HCT116 (cell line): ENCODE measurements around the gene INPP4A. TPM values are rescaled to one million over a fixed set of nuclear protein-coding genes. Genes with fewer than 3 reads are reported as not detected.

Source experiments
- ATAC-seq: fragments of 200-7000 bp; cut with Tn5 transposase; 2 replicates; pipeline ENCODE4 v1.9.1; 2020; ENCODE audit warnings: mild to moderate bottlenecking, moderate library complexity
- BruUV-seq: library from RNA; stranded (reverse); fragments of 400-500 nt; replicated peaks from 2 replicates; lab custom pipeline; 2021; lab: Mats Ljungman, UMichigan
- CTCF ChIA-PET: fragments of 300-600 bp; sonication (Branson Sonifier 250); formaldehyde crosslinking; loops from one replicate; lab custom pipeline; 2021; ENCODE audit warnings: antibody characterized with exemption; lab: Charles Lee
- POLR2A ChIA-PET: fragments of 300-600, 350-600 bp; sonication (Branson Sonifier 250); formaldehyde crosslinking; loops from one replicate; lab custom pipeline; 2021; ENCODE audit warnings: antibody characterized with exemption; lab: Charles Lee
- RAD21 ChIA-PET, 2 experiments: fragments of 300-600 bp; sonication (Branson Sonifier 250); formaldehyde crosslinking; loops; one replicate each; lab custom pipeline; 2023; ENCODE audit warnings: low total read pairs in 2 of 2; ENCODE audit not compliant: uncharacterized antibody in 2 of 2, unreplicated experiment in 2 of 2, low non-redundant PET in 1 of 2; lab: Charles Lee
- DNase-seq: peaks from one replicate; pipeline ENCODE4 v3.0.0-alpha.2; 2010; ENCODE audit warnings: low read depth, low spot score
- H2AFZ ChIP-seq: fragments of 200-600 bp; shearing (Covaris generic), sonication (generic); 2 replicates; pipeline ENCODE4 v1.6.1; 2017; ENCODE audit warnings: low read depth, mixed run types, mixed read lengths, antibody characterized with exemption, low read length; ENCODE audit not compliant: poor library complexity, severe bottlenecking
- H3K27ac ChIP-seq: 2 replicates; pipeline ENCODE4 v1.5.1; 2012; ENCODE audit warnings: low read depth, low read length
- H3K27me3 ChIP-seq: fragments of 200-600 bp; sonication (generic); 2 replicates; pipeline ENCODE4 v1.6.1; 2016; ENCODE audit warnings: mixed run types, low read length, mixed read lengths; ENCODE audit not compliant: insufficient read depth
- H3K36me3 ChIP-seq, 2 experiments: fragments of 200-500 bp in 1 of 2; fragments of 200-600 bp in 1 of 2; sonication (Bioruptor generic) in 1 of 2; sonication (generic) in 1 of 2; 2 replicates each; pipeline versions ENCODE4 v1.5.1 to v1.6.1; 2014 to 2016; ENCODE audit warnings: low read length in 2 of 2, inconsistent platforms in 1 of 2, mixed read lengths in 1 of 2, mixed run types in 1 of 2; ENCODE audit not compliant: insufficient read depth in 2 of 2, control insufficient read depth in 1 of 2
- H3K4me1 ChIP-seq, 2 experiments: fragments of 200-600 bp in 1 of 2; sonication (generic) in 1 of 2; 2 replicates each; pipeline versions ENCODE4 v1.5.1 to v1.6.1; 2012 to 2017; ENCODE audit warnings: low read length in 2 of 2, inconsistent platforms in 1 of 2, mild to moderate bottlenecking in 1 of 2, mixed read lengths in 1 of 2, mixed run types in 1 of 2, moderate library complexity in 1 of 2; ENCODE audit not compliant: insufficient read depth in 2 of 2, control insufficient read depth in 1 of 2
- H3K4me2 ChIP-seq: fragments of 200-600 bp; sonication (generic); 2 replicates; pipeline ENCODE4 v1.6.1; 2017; ENCODE audit warnings: mixed run types, low read length, mixed read lengths
- H3K4me3 ChIP-seq, 2 experiments: fragments of 200-600 bp in 1 of 2; sonication (generic) in 1 of 2; replicated peaks in 1 of 2; 2 replicates each; pipeline ENCODE4 v1.5.1; 2011 to 2016; ENCODE audit warnings: low read length in 2 of 2, control low read depth in 1 of 2, low read depth in 1 of 2, mild to moderate bottlenecking in 1 of 2, mixed read lengths in 1 of 2, mixed run types in 1 of 2
- H3K79me2 ChIP-seq: fragments of 200-600 bp; sonication (generic); 2 replicates; pipeline ENCODE4 v1.6.1; 2017; ENCODE audit warnings: mild to moderate bottlenecking, mixed run types, low read length, moderate library complexity, mixed read lengths; ENCODE audit not compliant: insufficient read depth
- H3K9ac ChIP-seq: fragments of 200-600 bp; sonication (generic); 2 replicates; pipeline ENCODE4 v1.6.1; 2016; ENCODE audit warnings: low read length, mixed read lengths
- H3K9me2 ChIP-seq: fragments of 200-600 bp; sonication (generic), shearing (Covaris generic); 2 replicates; pipeline ENCODE4 v1.6.1; 2017; ENCODE audit warnings: mixed run types, mild to moderate bottlenecking, moderate library complexity; ENCODE audit not compliant: insufficient read depth
- H3K9me3 ChIP-seq, 2 experiments: fragments of 200-500 bp in 1 of 2; fragments of 200-600 bp in 1 of 2; sonication (Bioruptor generic) in 1 of 2; sonication (generic) in 1 of 2; 2 replicates each; pipeline ENCODE4 v1.6.1; 2014 to 2017; ENCODE audit warnings: low read length in 2 of 2, mixed read lengths in 2 of 2, inconsistent platforms in 1 of 2, low read depth in 1 of 2, mild to moderate bottlenecking in 1 of 2, mixed run types in 1 of 2, moderate library complexity in 1 of 2; ENCODE audit not compliant: control insufficient read depth in 1 of 2, insufficient read depth in 1 of 2
- H4K20me1 ChIP-seq: fragments of 200-600 bp; sonication (generic), shearing (Covaris generic); 2 replicates; pipeline ENCODE4 v1.6.1; 2017; ENCODE audit warnings: mixed run types, mild to moderate bottlenecking, moderate library complexity; ENCODE audit not compliant: insufficient read depth
- CEBPB ChIP-seq: IDR thresholded peaks from 2 replicates; pipeline ENCODE4 v1.6.1; 2012; ENCODE audit warnings: low read depth
- EGR1 ChIP-seq: IDR thresholded peaks from 2 replicates; pipeline ENCODE4 v1.6.1; 2012; ENCODE audit warnings: low read depth
- EZH2 ChIP-seq: fragments of 200-600 bp; sonication (generic); IDR thresholded peaks from 2 replicates; pipeline ENCODE4 v1.6.1; 2017; ENCODE audit warnings: antibody characterized with exemption, mixed run types
- FOSL1 ChIP-seq: IDR thresholded peaks from 2 replicates; pipeline ENCODE4 v1.6.1; 2012; ENCODE audit warnings: low read depth
- JUND ChIP-seq: IDR thresholded peaks from 2 replicates; pipeline ENCODE4 v1.6.1; 2012
- MAX ChIP-seq: IDR thresholded peaks from 2 replicates; pipeline ENCODE4 v1.6.1; 2012
- RAD21 ChIP-seq: IDR thresholded peaks from 2 replicates; pipeline ENCODE4 v1.6.1; 2012; ENCODE audit warnings: low read depth, mild to moderate bottlenecking
- SIN3A ChIP-seq: IDR thresholded peaks from 2 replicates; pipeline ENCODE4 v1.6.1; 2012; ENCODE audit warnings: low read depth
- SP1 ChIP-seq: IDR thresholded peaks from 2 replicates; pipeline ENCODE4 v1.6.1; 2012; ENCODE audit warnings: low read depth
- SRF ChIP-seq: IDR thresholded peaks from 2 replicates; pipeline ENCODE4 v1.6.1; 2012; ENCODE audit warnings: low read depth
- TCF7L2 ChIP-seq: IDR thresholded peaks from 2 replicates; pipeline ENCODE4 v1.7.0; 2011; ENCODE audit warnings: borderline replicate concordance, inconsistent platforms; ENCODE audit not compliant: insufficient read depth, insufficient read length; ENCODE audit errors: extremely low read depth
- intact Hi-C: fragments of 100-400 bp; cut with micrococcal nuclease; formaldehyde crosslinking; loops from 2 replicates; pipeline ENCODE4 v1.10.0; 2022
- total RNA-seq: library from RNA; stranded (reverse); gene quantifications from one replicate; pipeline ENCODE4 v1.2.1, GENCODE V29; 2021; ENCODE audit not compliant: unreplicated experiment

The INPP4A gene
- total RNA-seq, 1 experiment from 2014 or later = 18.5 TPM

- TF ChIP-seq RAD21 = no peak
- TF ChIP-seq JUND = no peak
These were observed 90.1 kb downstream of the INPP4A start (continued) for GRCh38 chr2:98534761-98535160.

- no peaks in the 10 kb centered on the region for H3K36me3 ChIP-seq
- H3K27ac ChIP-seq = no peak overlapping the region
- H3K4me2 ChIP-seq = no peak overlapping the region
- TF ChIP-seq MAX = no peak
- no peak for TF ChIP-seq EZH2
- TF ChIP-seq, all 23 proteins: peak for 0
- intact Hi-C loops = no loop called here
- CTCF ChIA-PET = no interaction called here
- no peaks in the 10 kb centered on the region for H4K20me1 ChIP-seq
- no peak overlapping the region for H2AFZ ChIP-seq
- BruUV-seq = no TSS peak
- no peaks in the 10 kb centered on the region for H3K9me3 ChIP-seq
- POLR2A ChIA-PET = no interaction called here
- ATAC-seq = no peak
- RAD21 ChIA-PET = no interaction called here
- DNase-seq = no peak
- H3K9me2 ChIP-seq = no peaks in the 10 kb centered on the region
- no peak overlapping the region for H3K4me3 ChIP-seq
- no peaks in the 10 kb centered on the region for H3K79me2 ChIP-seq
- H3K4me1 ChIP-seq = no peaks in the 10 kb centered on the region
- H3K9ac ChIP-seq = no peak overlapping the region
- H3K27me3 ChIP-seq = no peaks in the 10 kb centered on the region
These were observed 91.5 kb downstream of the INPP4A start for GRCh38 chr2:98535971-98536677.

GRCh38 chr2:98537390-98538126 is 92.9 kb downstream of the INPP4A start:
- no peaks in the 10 kb centered on the region for H3K79me2 ChIP-seq
- no peak overlapping the region for H3K4me3 ChIP-seq
- no peaks in the 10 kb centered on the region for H3K9me3 ChIP-seq
- no peak overlapping the region for H3K9ac ChIP-seq
- no peak overlapping the region for H3K27ac ChIP-seq
- H3K27me3 ChIP-seq = no peaks in the 10 kb centered on the region
- no peak for DNase-seq
- CTCF ChIA-PET = no interaction called here
- no peaks in the 10 kb centered on the region for H3K4me1 ChIP-seq
- no peak overlapping the region for H3K4me2 ChIP-seq
- RAD21 ChIA-PET = no interaction called here
- no TSS peak for BruUV-seq
- TF ChIP-seq FOSL1 (no peak), SP1 (no peak), CEBPB (no peak), EGR1 (no peak), SIN3A (no peak), TCF7L2 (no peak), EZH2 (no peak), JUND (no peak), SRF (no peak)
- TF ChIP-seq, all 23 proteins: peak for 0
- Histone ChIP-seq H4K20me1 (no peaks in the 10 kb centered on the region), H3K9me2 (no peaks in the 10 kb centered on the region), H3K36me3 (no peaks in the 10 kb centered on the region), H2AFZ (no peak overlapping the region)
- no peak for ATAC-seq
- POLR2A ChIA-PET = no interaction called here
- intact Hi-C loops = loop anchor here (1.0 kb wide), 1 partner anchor 42 kb away; no protein-coding TSS in a partner anchor
